HepG2 (cell line): ENCODE results near the gene RUVBL1. TPM values are rescaled to one million over a fixed set of nuclear protein-coding genes. Genes with fewer than 3 reads are reported as not detected.

Experiments used
- ARHGAP35 ChIP-seq: sonication (generic); formaldehyde crosslinking; IDR thresholded peaks from 2 replicates; pipeline ENCODE4 v1.9.0; 2022; ENCODE audit warnings: mild to moderate bottlenecking, inconsistent platforms, moderate library complexity, missing genetic modification reagents, borderline replicate concordance
- BCL6 ChIP-seq: IDR thresholded peaks from 2 replicates; pipeline ENCODE4 v1.6.1; 2016; ENCODE audit warnings: missing genetic modification reagents, missing compliant biosample characterization
- BRF2 ChIP-seq: sonication (generic); formaldehyde crosslinking; IDR thresholded peaks from 2 replicates; pipeline ENCODE4 v1.8.1; 2022; ENCODE audit warnings: mild to moderate bottlenecking, missing genetic modification reagents
- FLYWCH1 ChIP-seq: sonication (generic); formaldehyde crosslinking; IDR thresholded peaks from 2 replicates; pipeline ENCODE4 v1.8.1; 2023; ENCODE audit warnings: mild to moderate bottlenecking, missing genetic modification reagents
- ISX ChIP-seq: sonication (generic); formaldehyde crosslinking; conservative IDR thresholded peaks from 2 replicates; pipeline ENCODE4 v1.5.0; 2020; ENCODE audit warnings: missing genetic modification reagents
- MAZ ChIP-seq, 2 experiments: sonication (generic) in 1 of 2; formaldehyde crosslinking in 1 of 2; IDR thresholded peaks; 2 replicates each; pipeline versions ENCODE4 v1.5.0 to v1.6.1; 2012 to 2020; ENCODE audit warnings: low read depth in 2 of 2, mild to moderate bottlenecking in 2 of 2, borderline replicate concordance in 1 of 2, improper control_type of control experiment in 1 of 2, low read length in 1 of 2, missing genetic modification reagents in 1 of 2, moderate library complexity in 1 of 2
- MZF1 ChIP-seq: sonication (generic); formaldehyde crosslinking; IDR thresholded peaks from 2 replicates; pipeline ENCODE4 v1.8.1; 2023; ENCODE audit warnings: mild to moderate bottlenecking, missing genetic modification reagents, borderline replicate concordance
- NR2C2 ChIP-seq: sonication (generic); formaldehyde crosslinking; IDR thresholded peaks from 2 replicates; pipeline ENCODE4 v1.4.0; 2020; ENCODE audit warnings: missing genetic modification reagents, mild to moderate bottlenecking, moderate library complexity, borderline replicate concordance
- PHF20 ChIP-seq: sonication (generic); formaldehyde crosslinking; IDR thresholded peaks from 2 replicates; pipeline ENCODE4 v1.5.0; 2020; ENCODE audit warnings: mild to moderate bottlenecking, missing genetic modification reagents
- RELA ChIP-seq: sonication (generic); formaldehyde crosslinking; IDR thresholded peaks from 2 replicates; pipeline ENCODE4 v1.4.0; 2020; ENCODE audit warnings: missing genetic modification reagents
- SAP130 ChIP-seq: IDR thresholded peaks from 2 replicates; pipeline ENCODE4 v1.6.1; 2016; ENCODE audit warnings: low read depth
- ZGPAT ChIP-seq: IDR thresholded peaks from 2 replicates; pipeline ENCODE4 v1.6.1; 2016; ENCODE audit warnings: mild to moderate bottlenecking
- ZNF207 ChIP-seq: fragments of 450-650 bp; IDR thresholded peaks from 2 replicates; pipeline ENCODE4 v1.6.1; 2016; ENCODE audit warnings: antibody characterized with exemption, borderline replicate concordance
- ZNF569 ChIP-seq: sonication (generic); formaldehyde crosslinking; IDR thresholded peaks from 2 replicates; pipeline ENCODE4 v1.5.0; 2020; ENCODE audit warnings: mild to moderate bottlenecking, missing genetic modification reagents, moderate library complexity, borderline replicate concordance
- ZNF781 ChIP-seq: sonication (generic); formaldehyde crosslinking; IDR thresholded peaks from 2 replicates; pipeline ENCODE4 v1.5.1; 2020; ENCODE audit warnings: borderline replicate concordance, mild to moderate bottlenecking, missing genetic modification reagents; ENCODE audit errors: not compliant biosample characterization
- polyA plus RNA-seq, 8 experiments: library from polyadenylated mRNA; depleted of rRNA in 3 of 8; stranded (reverse) in 7 of 8; unstranded in 1 of 8; fragments of >200 nt; fragmentation: Illumina TruSeq in 4 of 8; extraction: Trizol in 4 of 8; gene quantifications; 2 replicates each; pipeline versions ENCODE4 v1.2.1 to v1.2.3, GENCODE V29; 2011 to 2016; ENCODE audit warnings: low read depth in 4 of 8, missing spikeins in 1 of 8, mixed read lengths in 1 of 8; ENCODE audit not compliant: insufficient read depth in 1 of 8
- total RNA-seq, 5 experiments: library from RNA; depleted of rRNA; stranded (reverse); fragments of >200 nt; fragmentation: Illumina TruSeq; extraction: Trizol; gene quantifications; 2 replicates each; pipeline ENCODE4 v1.2.3, GENCODE V29; 2016; ENCODE audit warnings: low read depth in 1 of 5
- TF ChIP-seq, protein P1 (sequence below), 2 experiments: IDR thresholded peaks; 2 replicates each; pipeline ENCODE4 v1.6.1; 2011 to 2012; ENCODE audit warnings: low read length in 2 of 2, borderline replicate concordance in 1 of 2, low read depth in 1 of 2, mild to moderate bottlenecking in 1 of 2, moderate library complexity in 1 of 2
- TF ChIP-seq, protein P2 (sequence below): sonication (generic); formaldehyde crosslinking; IDR thresholded peaks from 2 replicates; pipeline ENCODE4 v1.4.0; 2020; ENCODE audit warnings: missing genetic modification reagents, mild to moderate bottlenecking, borderline replicate concordance

The RUVBL1 gene
- total and polyA plus RNA-seq, 2 of the 13 experiments (the other 11 are each of a cell fraction or from before 2014, with no cell fraction given), result 32.7 to 86.3 TPM

DNA sequence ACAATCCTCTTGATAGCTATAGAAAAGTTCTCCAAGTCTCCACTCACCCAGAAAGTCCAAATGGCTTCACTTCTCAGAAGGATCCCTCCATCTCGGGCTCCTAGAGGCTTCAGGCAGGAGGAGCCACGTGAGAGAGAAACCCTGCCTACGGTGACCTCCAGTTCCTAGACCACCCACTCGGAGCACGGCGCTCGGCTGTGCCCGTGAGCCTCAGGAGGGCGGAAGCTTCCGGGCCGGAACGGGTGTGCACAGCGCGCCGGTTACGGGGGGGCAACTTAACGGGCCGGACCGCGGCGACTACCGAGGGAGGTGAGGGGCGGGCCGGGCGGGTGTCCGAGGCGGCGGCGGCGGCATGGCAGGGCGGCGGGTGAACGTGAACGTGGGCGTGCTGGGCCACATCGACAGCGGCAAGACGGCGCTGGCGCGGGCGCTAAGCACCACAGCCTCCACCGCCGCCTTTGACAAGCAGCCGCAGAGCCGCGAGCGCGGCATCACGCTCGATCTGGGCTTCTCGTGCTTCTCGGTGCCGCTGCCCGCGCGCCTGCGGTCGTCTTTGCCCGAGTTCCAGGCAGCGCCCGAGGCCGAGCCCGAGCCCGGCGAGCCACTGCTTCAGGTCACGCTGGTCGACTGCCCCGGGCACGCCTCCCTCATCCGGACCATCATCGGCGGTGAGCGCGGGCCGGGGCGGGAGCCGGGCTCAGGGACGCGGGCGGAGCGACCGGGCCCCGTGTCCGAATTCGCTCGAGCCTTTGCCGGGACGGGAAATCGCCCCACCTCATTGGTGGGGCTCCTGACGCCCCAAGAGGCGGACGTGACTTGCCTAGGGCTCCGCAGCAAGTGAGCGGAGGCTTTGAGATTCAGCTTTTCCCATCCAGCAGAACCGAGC is 29.8 kb upstream of the RUVBL1 start, which contains the start of gene EEFSEC (continued):
- no peak for TF ChIP-seq ZNF207
- TF ChIP-seq ISX (CRISPR knock-in tag), result no peak
- TF ChIP-seq, protein P1, sequence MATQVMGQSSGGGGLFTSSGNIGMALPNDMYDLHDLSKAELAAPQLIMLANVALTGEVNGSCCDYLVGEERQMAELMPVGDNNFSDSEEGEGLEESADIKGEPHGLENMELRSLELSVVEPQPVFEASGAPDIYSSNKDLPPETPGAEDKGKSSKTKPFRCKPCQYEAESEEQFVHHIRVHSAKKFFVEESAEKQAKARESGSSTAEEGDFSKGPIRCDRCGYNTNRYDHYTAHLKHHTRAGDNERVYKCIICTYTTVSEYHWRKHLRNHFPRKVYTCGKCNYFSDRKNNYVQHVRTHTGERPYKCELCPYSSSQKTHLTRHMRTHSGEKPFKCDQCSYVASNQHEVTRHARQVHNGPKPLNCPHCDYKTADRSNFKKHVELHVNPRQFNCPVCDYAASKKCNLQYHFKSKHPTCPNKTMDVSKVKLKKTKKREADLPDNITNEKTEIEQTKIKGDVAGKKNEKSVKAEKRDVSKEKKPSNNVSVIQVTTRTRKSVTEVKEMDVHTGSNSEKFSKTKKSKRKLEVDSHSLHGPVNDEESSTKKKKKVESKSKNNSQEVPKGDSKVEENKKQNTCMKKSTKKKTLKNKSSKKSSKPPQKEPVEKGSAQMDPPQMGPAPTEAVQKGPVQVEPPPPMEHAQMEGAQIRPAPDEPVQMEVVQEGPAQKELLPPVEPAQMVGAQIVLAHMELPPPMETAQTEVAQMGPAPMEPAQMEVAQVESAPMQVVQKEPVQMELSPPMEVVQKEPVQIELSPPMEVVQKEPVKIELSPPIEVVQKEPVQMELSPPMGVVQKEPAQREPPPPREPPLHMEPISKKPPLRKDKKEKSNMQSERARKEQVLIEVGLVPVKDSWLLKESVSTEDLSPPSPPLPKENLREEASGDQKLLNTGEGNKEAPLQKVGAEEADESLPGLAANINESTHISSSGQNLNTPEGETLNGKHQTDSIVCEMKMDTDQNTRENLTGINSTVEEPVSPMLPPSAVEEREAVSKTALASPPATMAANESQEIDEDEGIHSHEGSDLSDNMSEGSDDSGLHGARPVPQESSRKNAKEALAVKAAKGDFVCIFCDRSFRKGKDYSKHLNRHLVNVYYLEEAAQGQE (IDR thresholded peaks at IDR 0.05; ENCODE audit: borderline replicate concordance in 1 of 2, low read depth in 1 of 2, low read length in 2 of 2), result peak in 1 of 2 experiments; percentile 56; a peak in 1 of 4 replicates
- TF ChIP-seq MAZ (IDR thresholded peaks at IDR 0.05; ENCODE audit: borderline replicate concordance, low read depth, low read length), result peak; percentile 16; the same call in 1 of the 2 replicates
- TF ChIP-seq MAZ (CRISPR knock-in tag; IDR thresholded peaks at IDR 0.05; ENCODE audit: low read depth), result peak; percentile 91
- peak; percentile 97 for TF ChIP-seq ZGPAT (CRISPR knock-in tag)
- peak; percentile 93 for TF ChIP-seq PHF20 (CRISPR knock-in tag)
- TF ChIP-seq, protein P2, sequence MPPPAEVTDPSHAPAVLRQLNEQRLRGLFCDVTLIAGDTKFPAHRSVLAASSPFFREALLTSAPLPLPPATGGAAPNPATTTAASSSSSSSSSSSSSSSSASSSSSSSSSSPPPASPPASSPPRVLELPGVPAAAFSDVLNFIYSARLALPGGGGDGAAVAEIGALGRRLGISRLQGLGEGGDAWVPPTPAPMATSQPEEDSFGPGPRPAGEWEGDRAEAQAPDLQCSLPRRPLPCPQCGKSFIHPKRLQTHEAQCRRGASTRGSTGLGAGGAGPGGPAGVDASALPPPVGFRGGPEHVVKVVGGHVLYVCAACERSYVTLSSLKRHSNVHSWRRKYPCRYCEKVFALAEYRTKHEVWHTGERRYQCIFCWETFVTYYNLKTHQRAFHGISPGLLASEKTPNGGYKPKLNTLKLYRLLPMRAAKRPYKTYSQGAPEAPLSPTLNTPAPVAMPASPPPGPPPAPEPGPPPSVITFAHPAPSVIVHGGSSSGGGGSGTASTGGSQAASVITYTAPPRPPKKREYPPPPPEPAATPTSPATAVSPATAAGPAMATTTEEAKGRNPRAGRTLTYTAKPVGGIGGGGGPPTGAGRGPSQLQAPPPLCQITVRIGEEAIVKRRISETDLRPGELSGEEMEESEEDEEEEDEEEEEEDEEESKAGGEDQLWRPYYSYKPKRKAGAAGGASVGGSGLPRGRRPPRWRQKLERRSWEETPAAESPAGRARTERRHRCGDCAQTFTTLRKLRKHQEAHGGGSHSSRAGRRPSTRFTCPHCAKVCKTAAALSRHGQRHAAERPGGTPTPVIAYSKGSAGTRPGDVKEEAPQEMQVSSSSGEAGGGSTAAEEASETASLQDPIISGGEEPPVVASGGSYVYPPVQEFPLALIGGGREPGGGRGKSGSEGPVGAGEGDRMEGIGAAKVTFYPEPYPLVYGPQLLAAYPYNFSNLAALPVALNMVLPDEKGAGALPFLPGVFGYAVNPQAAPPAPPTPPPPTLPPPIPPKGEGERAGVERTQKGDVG (CRISPR knock-in tag), result no peak
- peak; percentile 35 for TF ChIP-seq ZNF781
- no peak for TF ChIP-seq MZF1 (CRISPR knock-in tag)
- TF ChIP-seq RELA, result no peak
- TF ChIP-seq SAP130 (CRISPR knock-in tag), result peak; percentile 94
- TF ChIP-seq ARHGAP35, result peak; percentile 66; the same call in 1 of the 2 replicates
- peak; percentile 94 for TF ChIP-seq NR2C2
- peak; percentile 90; the same call in 1 of the 2 replicates for TF ChIP-seq BRF2 (CRISPR knock-in tag)
- TF ChIP-seq ZNF569 (CRISPR knock-in tag), result no peak
- peak; percentile 77 for TF ChIP-seq BCL6 (CRISPR knock-in tag)
- 0 out of 2 replicates have a peak, but pooled peaks have one; percentile 46 for TF ChIP-seq FLYWCH1 (CRISPR knock-in tag)
